GM18498 (cell line): ENCODE results near the gene SENP5.
A peak's percentile ranks its signal among the peaks of the same experiment; 100 is the strongest.
"Not testable (repeated sequence)": the region's sequence is repeated elsewhere in the genome, so short reads cannot be mapped to it uniquely, and the experiment has no call there.

Experiments used
- ATAC-seq: cut with Tn5 transposase; IDR thresholded peaks from one replicate; pipeline ENCODE4 v1.9.1; 2021; ENCODE audit warnings: mild to moderate bottlenecking, moderate library complexity; ENCODE audit not compliant: unreplicated experiment

SENP5 gene, protein sequence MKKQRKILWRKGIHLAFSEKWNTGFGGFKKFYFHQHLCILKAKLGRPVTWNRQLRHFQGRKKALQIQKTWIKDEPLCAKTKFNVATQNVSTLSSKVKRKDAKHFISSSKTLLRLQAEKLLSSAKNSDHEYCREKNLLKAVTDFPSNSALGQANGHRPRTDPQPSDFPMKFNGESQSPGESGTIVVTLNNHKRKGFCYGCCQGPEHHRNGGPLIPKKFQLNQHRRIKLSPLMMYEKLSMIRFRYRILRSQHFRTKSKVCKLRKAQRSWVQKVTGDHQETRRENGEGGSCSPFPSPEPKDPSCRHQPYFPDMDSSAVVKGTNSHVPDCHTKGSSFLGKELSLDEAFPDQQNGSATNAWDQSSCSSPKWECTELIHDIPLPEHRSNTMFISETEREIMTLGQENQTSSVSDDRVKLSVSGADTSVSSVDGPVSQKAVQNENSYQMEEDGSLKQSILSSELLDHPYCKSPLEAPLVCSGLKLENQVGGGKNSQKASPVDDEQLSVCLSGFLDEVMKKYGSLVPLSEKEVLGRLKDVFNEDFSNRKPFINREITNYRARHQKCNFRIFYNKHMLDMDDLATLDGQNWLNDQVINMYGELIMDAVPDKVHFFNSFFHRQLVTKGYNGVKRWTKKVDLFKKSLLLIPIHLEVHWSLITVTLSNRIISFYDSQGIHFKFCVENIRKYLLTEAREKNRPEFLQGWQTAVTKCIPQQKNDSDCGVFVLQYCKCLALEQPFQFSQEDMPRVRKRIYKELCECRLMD

DNA sequence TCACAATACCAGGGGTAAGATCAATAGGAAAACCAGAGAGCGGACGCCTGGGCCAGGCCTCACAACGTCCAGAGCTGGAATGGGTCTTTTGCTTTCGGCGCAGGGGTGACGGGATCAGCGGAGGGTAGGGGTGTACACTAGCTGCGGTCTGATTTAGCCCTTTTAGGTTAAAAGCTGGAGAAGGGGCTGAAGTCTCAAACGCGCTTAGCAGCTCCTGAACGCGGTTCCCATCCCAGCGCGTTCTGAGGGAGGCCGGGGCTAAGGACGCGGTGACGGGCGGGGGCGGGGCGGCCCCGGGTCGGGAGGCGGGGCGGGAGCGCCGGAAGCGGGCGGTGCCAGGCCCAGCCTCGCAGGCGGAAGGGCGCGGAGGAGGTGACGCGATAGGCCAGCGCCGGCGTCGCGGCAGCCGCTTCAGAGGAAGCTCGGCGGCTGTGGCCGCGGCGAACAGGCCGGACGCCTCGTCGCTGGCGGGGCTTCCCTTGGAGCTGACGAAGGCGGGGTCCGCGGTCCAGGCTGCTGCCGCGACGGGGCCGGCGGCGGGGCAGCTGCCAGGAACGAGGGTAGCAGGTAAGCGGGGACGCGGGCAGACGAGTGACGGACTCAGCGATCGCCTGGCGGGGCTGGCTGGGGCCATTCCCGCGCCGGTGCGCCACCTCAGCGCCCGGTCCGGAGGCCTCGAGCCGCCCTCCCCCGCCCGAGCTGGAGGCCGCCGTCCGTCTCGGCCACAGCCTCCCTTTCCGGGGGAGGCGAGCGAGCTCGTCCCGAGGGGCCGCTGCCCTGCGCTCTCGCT, at the start of gene SENP5:
SENP5 (plus strand) TSS at position 414 of the 790 bp plus-strand sequence. CDS start 17,262 bp downstream, outside the sequence.
- ATAC-seq: peak; percentile 93

DNA sequence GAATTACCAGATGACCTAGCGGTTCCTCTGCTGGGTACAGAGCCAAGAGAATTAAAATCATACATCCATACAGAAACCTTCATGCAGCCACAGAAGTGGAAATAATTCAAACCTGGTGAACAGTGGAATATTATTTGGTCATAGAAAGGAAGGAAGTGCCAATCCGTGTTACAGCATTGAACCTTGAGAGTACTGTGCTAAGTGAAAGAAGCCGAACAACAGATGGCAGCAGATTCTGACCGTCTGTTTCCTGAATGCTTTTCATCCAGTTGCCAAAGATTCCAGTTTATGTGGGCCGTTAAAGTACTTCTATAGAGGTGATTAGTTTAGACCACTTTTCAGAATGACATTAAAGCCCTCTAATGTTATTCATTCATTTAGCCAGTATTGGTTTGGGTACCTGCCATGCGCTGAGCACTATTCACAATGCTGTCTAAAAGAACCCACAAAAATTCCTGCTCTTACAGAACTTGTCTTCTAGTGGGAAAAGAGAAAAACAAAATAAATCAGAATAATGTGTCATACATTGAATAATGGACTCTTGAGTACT, 45.8 kb upstream of the SENP5 start:
- no peak for ATAC-seq

DNA sequence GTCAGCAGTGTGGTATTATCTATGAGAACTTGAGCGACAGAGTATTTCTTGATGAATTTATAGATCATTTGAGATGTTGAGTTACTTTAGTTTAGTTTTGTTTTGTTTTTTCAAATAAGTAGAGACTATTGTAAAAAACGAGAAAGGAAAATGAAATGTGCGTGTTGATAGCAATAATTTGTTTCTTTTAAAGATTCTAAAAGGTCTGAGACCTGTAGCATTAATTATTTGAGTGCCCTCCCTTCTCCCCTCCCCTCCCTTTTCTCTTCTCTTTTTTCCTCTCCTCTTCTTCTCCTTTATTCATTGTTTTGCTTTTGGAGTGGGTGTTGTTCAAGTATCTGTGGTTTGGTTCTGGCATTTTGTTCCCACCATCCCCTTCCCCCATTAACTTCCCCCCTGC, 38.1 kb upstream of the SENP5 start:
- not testable (repeated sequence) for ATAC-seq

DNA sequence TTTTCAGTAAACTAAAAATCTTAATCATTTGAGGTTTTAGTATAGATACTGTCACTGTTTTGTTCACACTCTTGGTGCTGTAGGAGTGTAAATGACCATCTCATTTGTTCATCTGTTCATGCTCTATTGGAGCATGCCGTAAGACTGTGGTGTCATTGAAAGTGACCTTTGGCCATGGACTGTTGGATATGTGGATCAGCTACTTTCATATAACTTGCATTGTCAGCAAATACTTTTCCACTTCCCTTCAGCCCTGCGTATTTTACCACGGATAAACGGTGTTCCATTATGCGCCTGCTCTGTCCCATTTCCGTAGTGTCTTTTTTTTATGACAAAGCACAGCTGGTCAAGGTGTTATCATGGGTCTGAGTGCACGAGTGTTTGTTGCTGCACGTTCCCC, 32.6 kb upstream of the SENP5 start:
- no peak for ATAC-seq

DNA sequence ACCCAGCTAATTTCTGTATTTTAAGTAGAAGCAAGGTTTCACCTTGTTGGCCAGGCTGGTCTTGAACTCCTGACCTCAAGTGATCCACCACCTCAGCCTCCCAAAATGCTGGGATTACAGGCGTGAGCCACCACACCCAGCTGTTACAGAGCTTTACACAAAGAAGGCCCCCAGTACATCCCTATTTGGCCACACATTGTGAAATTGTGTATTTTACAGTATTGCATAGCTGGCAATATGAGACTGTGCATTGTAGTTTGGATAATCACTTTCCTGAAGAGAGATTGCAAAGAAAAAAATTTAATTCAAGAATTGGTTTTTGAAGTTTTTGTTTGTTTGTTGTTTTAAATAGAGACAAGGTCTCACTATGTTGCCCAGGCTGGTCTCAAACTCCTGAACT, 31.1 kb upstream of the SENP5 start:
- ATAC-seq: not testable (repeated sequence)

DNA sequence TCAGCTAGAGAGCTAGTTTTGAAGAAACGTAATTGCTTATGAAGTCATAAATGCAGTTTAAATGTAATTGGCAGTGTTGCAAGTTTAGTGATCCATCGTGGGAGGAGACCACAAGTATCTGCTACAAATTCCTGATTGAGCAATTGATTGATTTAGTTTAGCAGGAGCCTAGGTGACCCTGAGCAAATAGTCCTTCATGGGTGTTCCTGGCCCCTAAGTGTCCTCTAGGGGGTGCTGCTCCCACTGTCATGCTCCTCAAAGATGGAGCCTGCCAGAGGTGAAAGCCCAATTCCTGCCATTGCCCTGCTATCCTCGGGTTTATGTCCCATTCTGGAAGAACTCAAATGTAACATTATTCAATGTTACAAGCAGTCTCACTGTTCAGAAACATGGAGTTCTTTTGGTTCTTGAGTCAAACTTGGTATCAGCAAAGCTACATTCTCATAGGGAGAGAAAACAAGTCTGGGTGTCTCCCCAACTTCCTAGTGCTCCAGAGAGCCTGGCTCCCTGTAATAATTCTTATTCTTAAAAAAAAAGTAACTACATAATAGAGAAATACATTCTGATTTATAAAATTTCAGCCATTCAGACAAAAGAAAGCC, 29.8 kb upstream of the SENP5 start:
- no peak for ATAC-seq

DNA sequence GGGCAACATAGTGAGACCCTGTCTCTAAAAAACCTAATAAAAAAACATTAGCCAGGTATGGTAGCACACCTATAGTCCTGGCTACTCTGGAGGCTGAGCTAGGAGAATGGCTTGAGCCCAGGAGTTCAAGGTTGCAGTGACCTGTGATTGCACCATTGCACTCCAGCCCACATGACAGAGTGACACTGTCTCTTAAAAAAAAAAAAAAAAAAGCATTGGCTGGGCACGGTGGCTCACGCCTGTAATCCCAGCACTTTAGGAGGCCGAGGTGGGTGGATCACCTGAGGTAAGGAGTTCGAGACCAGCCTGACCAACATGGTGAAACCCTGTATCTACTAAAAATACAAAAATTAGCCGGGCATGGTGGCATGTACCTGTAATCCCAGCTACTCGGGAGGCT, 28.4 kb upstream of the SENP5 start:
- not testable (repeated sequence) for ATAC-seq

DNA sequence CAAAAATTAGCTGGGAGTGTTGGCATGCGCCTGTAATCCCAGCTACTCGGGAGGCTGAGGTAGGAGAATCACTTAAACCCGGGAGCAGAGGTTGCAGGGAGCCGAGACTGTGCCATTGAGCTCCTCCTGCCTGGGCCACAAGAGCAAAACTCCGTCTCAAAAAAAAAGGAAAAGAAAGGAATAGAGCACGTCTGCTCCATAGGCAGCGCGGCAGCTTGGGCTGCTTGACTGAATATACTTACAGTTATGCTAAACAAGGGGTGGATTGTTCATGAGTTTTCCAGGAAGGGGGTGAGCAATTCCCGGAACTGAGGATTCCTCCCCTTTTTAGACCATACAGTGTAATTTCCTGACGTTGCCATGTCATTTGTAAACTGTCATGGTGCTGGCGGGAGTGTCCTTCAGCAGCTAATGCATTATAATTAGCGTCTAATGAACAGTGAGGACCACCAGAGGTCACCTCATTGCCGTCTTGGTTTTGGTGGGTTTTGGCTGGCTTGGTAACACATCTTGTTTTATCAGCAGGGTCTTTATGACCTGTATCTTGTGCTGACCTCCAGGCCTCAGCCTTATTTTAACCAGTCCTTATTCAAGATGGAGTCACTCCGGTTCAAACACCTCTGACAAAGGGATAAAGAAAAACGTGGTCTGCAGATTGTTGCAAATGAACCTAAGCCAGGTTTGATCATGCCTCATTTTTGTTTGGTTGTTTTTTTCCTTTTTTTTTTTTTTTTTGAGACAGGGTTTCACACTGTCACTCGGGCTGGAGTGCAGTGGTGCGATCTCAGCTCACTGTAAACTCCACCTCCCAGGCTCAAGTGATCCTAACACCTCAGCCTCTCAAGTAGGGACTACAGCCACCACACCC, 24.9 kb upstream of the SENP5 start:
- no peak for ATAC-seq

DNA sequence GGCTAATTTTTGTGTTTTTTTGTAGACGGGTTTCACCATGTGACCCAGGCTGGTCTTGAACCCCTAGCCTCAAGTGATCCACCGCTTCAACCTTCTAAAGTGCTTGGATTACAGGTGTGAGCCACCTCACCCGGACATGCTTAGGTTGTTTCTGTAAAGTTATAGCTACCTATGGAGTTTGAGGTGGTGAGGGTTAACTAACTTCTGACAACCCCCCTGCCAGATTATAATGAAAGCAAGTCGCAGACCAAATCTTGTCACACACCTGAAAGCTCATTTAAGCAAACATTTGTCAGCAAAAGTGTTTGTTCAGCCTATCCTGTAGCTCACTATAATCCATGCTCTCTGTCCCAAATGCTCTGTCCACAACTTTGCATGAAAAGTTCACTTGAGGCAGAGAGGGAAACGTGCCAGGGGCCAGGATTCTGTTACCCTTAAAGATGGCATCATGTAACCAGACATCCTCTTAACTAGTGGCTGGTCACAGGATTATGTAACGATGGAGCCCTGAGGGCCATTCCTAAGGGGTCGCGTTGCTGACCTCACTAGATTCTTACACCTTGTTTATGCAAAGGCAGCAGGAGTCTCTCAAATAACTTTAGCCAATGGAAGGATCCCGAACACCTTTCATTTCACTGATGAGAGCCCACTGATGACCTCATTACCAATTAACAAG, 24.1 kb upstream of the SENP5 start:
- no peak for ATAC-seq

DNA sequence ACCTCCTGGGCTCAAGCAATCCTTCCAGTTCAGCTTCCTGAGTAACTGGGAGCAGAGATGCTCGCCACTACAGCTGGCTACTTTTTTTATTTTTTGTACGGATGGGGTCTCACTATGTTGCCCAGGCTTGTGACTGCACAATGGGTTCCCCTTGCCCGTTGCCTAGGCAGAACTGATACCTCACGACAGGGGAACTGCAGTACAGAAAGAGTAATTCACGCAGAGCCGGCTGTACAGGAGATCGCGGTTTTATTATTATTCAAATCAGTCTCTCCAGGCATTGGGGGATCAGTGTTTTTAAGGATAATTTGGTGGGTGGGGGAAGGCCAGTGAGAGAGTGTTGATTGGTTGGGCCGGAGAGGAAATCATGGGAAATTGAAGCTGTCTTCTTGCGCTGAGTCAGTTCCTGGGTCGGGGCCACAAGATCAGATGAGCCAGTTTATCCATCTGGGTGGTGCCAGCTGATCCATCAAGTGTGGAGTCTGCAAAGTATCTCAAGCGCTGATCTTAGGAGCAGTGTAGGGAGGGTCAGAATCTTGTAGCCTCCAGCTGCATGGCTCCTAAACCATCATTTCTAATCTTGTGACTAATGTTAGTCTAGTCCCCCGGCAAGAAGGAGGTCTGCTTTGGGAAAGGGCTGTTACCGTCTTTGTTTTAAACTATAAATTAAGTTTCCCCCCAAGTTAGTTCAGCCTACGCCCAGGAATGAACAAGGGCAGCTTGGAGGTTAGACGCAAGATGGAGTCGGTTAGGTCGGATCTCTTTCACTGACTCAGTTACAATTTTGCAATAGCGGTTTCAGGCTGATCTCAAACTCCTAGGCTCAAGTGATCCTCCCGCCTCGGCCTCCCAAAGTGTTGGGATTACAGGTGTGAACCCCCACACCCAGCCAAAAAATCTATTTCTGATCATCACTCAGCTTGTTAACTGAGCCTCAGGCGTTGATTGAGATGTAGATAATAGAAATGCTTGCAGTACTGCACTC, 23.2 kb upstream of the SENP5 start:
- not testable (repeated sequence) for ATAC-seq

DNA sequence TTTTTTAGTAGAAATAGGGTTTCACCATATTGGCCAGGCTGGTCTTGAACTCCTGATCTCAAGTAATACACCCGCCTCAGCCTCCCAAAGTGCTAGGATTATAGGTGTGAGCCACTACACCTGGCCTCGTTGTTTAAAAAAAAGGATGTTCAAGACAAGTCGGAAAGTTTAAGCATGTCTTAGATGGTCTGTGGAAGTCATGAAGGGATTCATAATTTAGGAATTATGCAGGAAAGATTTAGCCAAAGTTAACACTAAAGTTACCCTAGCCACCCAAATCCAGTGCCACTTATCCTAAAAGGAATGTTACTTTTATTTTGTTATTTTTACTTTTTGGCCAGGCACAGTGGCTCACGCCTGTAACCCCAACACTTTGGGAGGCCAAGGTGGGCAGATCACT, 19.3 kb upstream of the SENP5 start:
- ATAC-seq: not testable (repeated sequence)

DNA sequence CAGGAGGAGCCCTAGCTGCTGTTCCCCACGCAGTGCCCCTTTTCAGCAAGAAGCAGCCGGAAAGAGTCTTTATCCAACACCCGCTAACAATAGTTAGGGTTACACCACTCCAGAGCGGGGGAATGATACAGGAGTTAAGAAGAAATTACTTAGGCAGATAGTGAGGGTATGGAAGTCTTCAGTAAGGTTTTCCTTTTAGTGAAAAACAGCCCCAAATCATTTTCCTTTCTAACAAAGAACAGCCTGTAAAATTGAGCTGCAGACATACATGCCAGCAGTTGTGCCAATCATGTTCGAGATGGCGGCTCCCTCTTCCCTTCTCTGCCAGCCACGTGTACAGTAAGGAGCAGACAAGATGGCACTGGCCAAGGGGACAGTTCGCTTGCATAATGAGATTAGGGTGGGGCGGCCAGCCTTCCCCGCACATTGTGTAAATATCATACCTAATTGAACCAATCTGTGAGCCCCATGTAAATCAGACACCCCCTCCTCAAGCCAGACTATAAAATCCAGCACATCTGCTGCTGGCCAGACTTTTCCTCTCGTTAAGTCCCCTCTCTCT, 18.5 kb upstream of the SENP5 start:
- ATAC-seq: no peak

DNA sequence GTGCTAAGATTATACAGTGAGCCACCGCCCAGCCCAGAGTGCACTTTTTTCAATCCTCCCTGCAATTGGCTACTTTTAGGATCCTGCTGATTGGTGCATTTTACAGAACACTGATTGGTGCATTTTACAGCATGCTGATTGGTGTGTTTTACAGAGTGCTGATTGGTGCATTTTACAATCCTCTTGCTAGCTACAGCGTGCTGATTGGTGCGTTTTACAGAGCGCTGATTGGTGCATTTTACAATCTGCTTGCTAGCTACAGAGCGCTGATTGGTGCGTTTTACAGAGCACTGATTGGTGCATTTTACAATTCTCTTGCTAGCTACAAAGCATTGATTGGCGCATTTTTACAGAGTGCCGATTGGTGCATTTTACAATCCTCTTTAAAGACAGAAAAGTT, 4.7 kb upstream of the SENP5 start:
- not testable (repeated sequence) for ATAC-seq

DNA sequence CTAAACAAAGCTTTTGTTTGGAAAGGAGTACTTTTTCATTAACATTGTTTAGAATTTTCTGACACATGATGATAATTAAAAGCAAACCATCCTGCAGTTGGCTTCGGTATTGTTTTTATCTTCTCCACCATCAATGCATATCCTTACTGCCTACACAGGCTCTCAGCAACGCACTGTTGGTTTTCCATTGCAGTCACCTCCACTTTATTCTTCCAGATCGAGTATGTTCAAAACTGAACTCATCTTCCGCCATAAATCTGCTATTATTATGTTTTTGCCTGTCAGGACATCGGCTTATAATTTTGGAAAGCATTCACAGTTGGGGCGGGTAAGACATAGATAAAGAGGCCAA, 589 bp upstream of the SENP5 start:
- no peak for ATAC-seq

DNA sequence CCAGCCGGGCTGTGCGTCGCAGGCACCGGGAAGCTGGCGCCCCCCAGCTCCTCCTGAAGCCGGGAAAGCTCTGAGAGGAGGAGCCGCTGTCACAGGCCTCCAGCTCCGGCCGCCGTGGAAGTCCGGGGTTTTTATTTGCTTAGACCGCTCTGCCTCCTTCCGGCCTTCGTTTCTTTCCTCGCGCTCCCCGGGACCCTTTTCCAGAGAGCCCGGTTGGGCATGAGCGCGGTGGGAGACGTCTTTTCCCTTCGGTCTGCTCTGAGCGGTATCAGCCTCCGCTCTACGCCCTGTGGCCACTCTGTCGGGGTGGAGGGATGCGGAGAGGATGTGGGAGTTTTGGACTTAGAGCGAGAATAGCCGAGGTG, 559 bp downstream of the SENP5 start:
- peak; percentile 23 for ATAC-seq

DNA sequence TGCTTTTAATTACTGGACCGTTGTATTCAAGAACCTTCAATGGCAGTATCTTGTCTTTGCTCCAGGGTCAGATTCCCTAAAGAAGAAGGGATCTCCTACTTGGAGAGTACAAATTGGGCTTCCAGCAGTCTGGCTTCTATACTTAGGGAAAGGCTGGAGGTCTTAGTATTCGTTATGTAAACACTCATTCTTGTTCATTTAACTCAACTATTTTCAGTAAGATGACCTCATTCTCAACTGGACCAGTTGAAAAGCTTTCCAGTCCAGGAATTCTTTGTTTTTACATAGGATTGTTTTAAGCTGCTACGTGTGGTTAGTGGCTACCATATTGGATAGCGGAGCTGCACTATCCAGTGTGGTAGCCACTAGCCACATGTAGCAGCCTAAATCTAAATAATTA, 4.6 kb downstream of the SENP5 start:
- no peak for ATAC-seq

DNA sequence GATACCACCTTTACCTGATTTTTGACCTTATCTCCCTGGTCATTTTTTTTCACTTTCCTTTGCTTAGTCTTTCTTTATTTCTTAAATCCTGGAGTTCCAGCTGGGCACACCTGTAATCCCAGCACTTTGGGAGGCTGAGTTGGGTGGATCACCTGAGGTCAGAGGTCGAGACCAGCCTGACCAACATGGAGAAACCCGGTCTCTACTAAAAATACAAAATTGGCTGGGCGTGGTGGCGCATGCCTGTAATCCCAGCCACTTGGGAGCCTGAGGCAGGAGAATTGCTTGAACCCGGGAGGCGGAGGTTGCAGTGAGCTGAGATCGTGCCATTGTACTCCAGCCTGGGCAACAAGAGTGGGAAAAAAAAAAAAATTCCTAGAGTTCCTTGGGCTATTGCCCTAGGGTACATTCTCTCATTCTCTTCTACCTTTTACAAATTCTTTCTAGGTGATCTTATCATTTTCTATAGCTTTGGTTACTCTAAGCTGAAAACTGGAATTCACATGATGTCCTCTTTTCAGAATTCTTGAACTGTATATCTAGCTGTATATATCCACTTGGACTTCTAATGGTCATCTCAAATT, 6.9 kb downstream of the SENP5 start:
- not testable (repeated sequence) for ATAC-seq
